Testis (tissue), 3 donors: ENCODE results near the gene BRMS1. TPM values are rescaled to one million over a fixed set of nuclear protein-coding genes. Genes with fewer than 3 reads are reported as not detected.

Experiments
- DNase-seq: peaks from one replicate; pipeline ENCODE4 v3.0.0-alpha.2; 2019
- H3K27ac ChIP-seq, 2 donors: fragments of 200-600 bp; sonication (generic); one replicate each; pipeline ENCODE4 v1.5.1; 2019
- H3K27me3 ChIP-seq: fragments of 200-600 bp; sonication (generic); one replicate; pipeline ENCODE4 v1.5.1; 2019
- H3K36me3 ChIP-seq: fragments of 200-600 bp; sonication (generic); one replicate; pipeline ENCODE4 v1.5.1; 2017; ENCODE audit warnings: low read depth; ENCODE audit errors: missing control alignments
- H3K4me1 ChIP-seq: fragments of 200-600 bp; sonication (generic); one replicate; pipeline ENCODE4 v1.5.1; 2019
- H3K4me3 ChIP-seq, 2 donors: fragments of 200-600 bp; sonication (generic); one replicate each; pipeline ENCODE4 v1.5.1; 2017 to 2019
- H3K9me3 ChIP-seq: fragments of 200-600 bp; sonication (generic); one replicate; pipeline ENCODE4 v1.5.1; 2017
- CTCF ChIP-seq, 3 experiments: fragments of 450-650 bp in 2 of 3; fragments of 200-600 bp in 1 of 3; sonication (generic) in 1 of 3; IDR thresholded peaks; one replicate each; pipeline ENCODE4 v1.5.1; 2016 to 2019; ENCODE audit warnings: antibody characterized with exemption in 3 of 3, mild to moderate bottlenecking in 2 of 3, moderate library complexity in 1 of 3
- POLR2A ChIP-seq: fragments of 450-650 bp; IDR thresholded peaks from one replicate; pipeline ENCODE4 v1.6.1; 2017; ENCODE audit warnings: antibody characterized with exemption, mild to moderate bottlenecking, moderate library complexity
- WGBS, 2 donors: methylation state at CpG; one replicate each; pipeline ENCODE4 v1.1.5; 2018; 5-methylcytosine and 5-hydroxymethylcytosine counted together
- intact Hi-C: fragments of 100-400 bp; cut with DNase I; formaldehyde crosslinking; loops from one replicate; pipeline ENCODE4 v1.15.1; 2023; ENCODE audit warnings: low total_unique reads
- polyA plus RNA-seq: library from polyadenylated mRNA; stranded (reverse); fragments of 350-450 nt; fragmentation: Illumina TruSeq; extraction: RNeasy Lipid Tissue Mini Kit (QIAGEN cat#74804); gene quantifications from one replicate; pipeline ENCODE4 v1.2.3, GENCODE V29; 2014; ENCODE audit warnings: low read depth, low replicate concordance; ENCODE audit not compliant: insufficient read depth
- total RNA-seq, 2 donors: library from RNA; depleted of rRNA; stranded (reverse); fragments of >200 nt; gene quantifications; one replicate each; pipeline ENCODE4 v1.2.3, GENCODE V29; 2016

The BRMS1 gene
- total and polyA plus RNA-seq, 3 donors from 2014 or later = 55.5 to 67.5 (median 59.4) TPM

DNA sequence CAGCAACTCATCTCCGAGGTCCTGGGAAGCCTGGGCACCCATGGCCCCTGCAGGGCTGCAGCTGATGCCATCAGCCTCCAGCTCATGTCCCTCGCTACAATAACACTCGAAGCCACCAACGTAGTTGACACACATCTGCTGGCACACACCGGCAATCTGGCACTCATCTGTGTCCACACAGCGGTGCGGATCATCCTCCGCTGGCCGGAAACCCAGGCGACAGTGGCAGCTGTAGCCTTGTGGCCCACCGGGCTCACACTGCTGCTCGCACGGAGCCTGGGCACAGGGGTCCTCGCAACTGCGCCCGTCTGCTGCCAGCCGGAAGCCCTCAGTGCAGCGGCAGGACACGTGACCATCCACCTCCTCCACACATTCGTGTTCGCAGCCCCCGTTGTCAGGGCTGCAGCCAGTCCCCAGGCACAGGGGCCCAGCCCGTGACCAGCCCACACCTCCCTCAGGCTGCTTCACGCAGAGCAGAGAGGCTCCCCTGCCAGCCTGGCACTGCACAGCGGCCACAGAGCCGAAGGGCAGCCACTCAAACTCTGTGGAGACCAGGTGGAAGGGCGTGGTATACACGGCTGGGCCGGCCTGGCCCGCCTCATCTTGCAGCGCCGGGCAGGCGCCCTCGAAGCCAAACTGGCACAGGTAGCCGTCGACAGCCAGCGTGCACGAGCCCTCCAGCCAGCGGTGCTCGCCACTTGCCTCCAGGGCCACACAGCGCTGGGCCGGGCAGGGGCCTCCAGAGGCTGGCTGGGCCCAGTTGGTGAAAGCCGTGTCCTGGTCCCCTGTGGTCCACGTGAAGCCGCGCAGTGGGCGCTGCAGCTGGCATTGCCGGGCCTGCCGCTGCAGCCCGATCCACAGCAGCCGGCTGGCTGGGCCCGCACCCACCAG lies 28.7 kb downstream of the BRMS1 start:
- H3K4me1 ChIP-seq = peaks cover 21% of the 10 kb centered on the region
- no peak for DNase-seq
- no peaks in the 10 kb centered on the region for H3K27me3 ChIP-seq
- no peaks in the 10 kb centered on the region for H3K36me3 ChIP-seq
- peak overlapping the region; percentile 33 to 88 for H3K27ac ChIP-seq
- intact Hi-C loops = no loop called here
- TF ChIP-seq CTCF (IDR thresholded peaks at IDR 0.05) (no peak), POLR2A (no peak)
- H3K9me3 ChIP-seq = no peaks in the 10 kb centered on the region
- peak overlapping the region; percentile 33 to 51 for H3K4me3 ChIP-seq
- WGBS, 2 donors = 64 to 74% methylated on average over 9 to 50 of the region's 52 CpGs

DNA sequence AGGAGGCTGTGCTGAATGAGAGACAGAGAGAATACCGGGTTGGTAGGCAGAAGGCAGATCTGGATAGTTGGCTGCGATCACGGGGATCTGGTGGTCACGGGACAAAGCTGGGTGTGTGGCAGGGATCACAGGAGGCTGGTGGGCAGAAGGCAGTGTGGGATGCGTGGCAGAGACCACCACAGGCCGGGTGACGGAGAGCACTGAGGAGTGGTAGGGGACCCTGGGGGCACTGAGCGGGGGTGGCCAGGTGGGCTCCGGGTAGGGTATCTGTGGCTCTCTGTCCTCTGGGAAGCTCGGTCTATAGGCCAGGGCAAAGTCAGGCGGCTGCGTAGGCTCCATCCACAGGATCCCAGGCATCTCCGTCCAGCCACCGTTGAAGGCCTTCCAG lies 29.4 kb downstream of the BRMS1 start:
- Histone ChIP-seq H3K27me3 (no peaks in the 10 kb centered on the region), H3K4me1 (peaks cover 21% of the 10 kb centered on the region), H3K4me3 (no peak overlapping the region), H3K27ac (peak overlapping the region; percentile 33 to 88), H3K36me3 (no peaks in the 10 kb centered on the region), H3K9me3 (no peaks in the 10 kb centered on the region)
- no peak for TF ChIP-seq CTCF (IDR thresholded peaks at IDR 0.05)
- no peak for DNase-seq
- WGBS, 2 donors = 67 to 74% methylated on average over 7 to 14 of the region's 14 CpGs
- intact Hi-C loops = no loop called here

DNA sequence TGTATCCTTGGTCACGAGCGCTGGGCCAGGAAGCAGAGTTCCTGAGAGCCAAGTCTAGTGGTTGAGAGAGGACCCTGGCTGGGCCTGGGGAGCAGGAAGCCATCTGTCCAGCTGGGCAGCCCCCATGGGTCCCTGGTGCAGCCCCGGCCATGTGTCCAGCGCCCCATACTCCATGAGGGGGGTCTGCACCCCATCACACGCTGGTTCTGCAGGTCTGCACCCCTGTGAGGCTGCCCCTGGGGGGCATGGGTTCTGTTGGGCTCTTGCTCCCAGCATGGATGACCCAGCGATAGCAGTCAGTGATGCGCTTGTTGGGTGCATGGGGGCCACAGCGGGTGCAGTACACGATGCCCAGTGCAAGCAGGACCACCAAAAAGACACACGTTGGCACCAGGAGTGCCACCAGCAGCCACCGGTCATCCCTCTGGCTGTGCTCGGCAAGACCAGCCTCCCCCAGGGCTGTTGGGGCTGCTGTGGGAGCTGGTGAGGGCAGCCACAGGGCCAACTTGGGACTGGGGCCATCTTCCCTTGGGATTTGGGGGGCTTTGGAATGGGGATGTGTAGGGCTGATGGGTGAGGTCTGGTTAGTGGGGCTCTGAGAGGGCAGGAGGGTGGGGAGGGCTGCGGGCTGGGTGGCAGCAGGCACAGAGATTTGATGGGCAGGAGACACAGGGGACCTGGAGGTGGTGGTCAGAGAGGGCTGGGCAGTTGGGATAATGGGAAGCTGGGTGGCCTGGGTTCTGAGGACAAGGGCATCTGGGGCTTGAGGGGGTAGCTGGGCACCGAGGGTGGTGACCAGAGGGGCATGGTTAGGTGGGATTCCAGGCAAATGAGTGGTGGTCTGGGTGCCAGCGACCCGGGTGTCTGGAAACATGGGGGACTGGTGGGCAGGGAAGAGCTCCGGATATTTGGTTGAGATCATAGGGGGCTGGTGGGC lies 30.1 kb downstream of the BRMS1 start:
- Histone ChIP-seq H3K4me3 (no peak overlapping the region), H3K36me3 (no peaks in the 10 kb centered on the region), H3K27ac (peak overlapping the region; percentile 40 to 88), H3K9me3 (no peaks in the 10 kb centered on the region), H3K27me3 (no peaks in the 10 kb centered on the region), H3K4me1 (peaks cover 21% of the 10 kb centered on the region)
- intact Hi-C loops = no loop called here
- no peak for DNase-seq
- 72 to 90% methylated on average over 10 to 14 of the region's 17 CpGs for WGBS, 2 donors
- TF ChIP-seq CTCF (IDR thresholded peaks at IDR 0.05) = no peak
- no peak for TF ChIP-seq POLR2A

GRCh38 chr11:66314186-66314501 lies 30.8 kb downstream of the BRMS1 start:
- Histone ChIP-seq H3K4me3 (no peak overlapping the region), H3K27me3 (no peaks in the 10 kb centered on the region), H3K4me1 (peaks cover 21% of the 10 kb centered on the region), H3K9me3 (no peaks in the 10 kb centered on the region), H3K36me3 (no peaks in the 10 kb centered on the region), H3K27ac (peak overlapping the region; percentile 40 to 79)
- intact Hi-C loops = no loop called here
- TF ChIP-seq POLR2A (no peak), CTCF (IDR thresholded peaks at IDR 0.05) (no peak)
- DNase-seq = no peak
- WGBS, 2 donors = 35 to 43% methylated on average over 1 of the region's 1 CpG
